Measurements from ENCODE around the gene SHISA9.

DNA sequence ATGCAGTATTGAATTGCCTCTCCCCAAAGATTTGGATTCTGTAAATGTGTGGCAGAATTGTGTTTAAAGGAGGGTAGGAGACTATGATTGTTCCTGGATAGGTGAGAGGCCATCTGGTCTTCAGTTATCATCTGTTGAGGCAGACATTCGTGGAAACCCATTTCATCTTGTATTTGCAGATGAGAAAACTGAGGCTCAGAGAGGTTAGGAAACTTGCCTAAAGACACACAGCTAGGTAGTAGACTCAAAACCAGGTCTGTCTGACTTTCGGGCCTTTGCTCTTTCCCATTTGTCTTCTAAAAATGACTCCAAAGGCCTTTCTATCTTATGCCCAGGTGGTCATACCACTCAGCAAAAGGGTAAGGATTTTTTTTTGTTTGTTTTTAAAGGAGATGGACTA is 210.3 kb downstream of the SHISA9 start:
- TF ChIP-seq, protein P1, sequence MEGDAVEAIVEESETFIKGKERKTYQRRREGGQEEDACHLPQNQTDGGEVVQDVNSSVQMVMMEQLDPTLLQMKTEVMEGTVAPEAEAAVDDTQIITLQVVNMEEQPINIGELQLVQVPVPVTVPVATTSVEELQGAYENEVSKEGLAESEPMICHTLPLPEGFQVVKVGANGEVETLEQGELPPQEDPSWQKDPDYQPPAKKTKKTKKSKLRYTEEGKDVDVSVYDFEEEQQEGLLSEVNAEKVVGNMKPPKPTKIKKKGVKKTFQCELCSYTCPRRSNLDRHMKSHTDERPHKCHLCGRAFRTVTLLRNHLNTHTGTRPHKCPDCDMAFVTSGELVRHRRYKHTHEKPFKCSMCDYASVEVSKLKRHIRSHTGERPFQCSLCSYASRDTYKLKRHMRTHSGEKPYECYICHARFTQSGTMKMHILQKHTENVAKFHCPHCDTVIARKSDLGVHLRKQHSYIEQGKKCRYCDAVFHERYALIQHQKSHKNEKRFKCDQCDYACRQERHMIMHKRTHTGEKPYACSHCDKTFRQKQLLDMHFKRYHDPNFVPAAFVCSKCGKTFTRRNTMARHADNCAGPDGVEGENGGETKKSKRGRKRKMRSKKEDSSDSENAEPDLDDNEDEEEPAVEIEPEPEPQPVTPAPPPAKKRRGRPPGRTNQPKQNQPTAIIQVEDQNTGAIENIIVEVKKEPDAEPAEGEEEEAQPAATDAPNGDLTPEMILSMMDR (conservative IDR thresholded peaks at IDR 0.05; ENCODE audit: low read length), result no peak
- TF ChIP-seq EZH2phosphoT487 (IDR thresholded peaks at IDR 0.05; ENCODE audit: borderline replicate concordance), result no peak

All from Loucy (cell line).